Measurements from ENCODE around the gene HIF3A.

DNA sequence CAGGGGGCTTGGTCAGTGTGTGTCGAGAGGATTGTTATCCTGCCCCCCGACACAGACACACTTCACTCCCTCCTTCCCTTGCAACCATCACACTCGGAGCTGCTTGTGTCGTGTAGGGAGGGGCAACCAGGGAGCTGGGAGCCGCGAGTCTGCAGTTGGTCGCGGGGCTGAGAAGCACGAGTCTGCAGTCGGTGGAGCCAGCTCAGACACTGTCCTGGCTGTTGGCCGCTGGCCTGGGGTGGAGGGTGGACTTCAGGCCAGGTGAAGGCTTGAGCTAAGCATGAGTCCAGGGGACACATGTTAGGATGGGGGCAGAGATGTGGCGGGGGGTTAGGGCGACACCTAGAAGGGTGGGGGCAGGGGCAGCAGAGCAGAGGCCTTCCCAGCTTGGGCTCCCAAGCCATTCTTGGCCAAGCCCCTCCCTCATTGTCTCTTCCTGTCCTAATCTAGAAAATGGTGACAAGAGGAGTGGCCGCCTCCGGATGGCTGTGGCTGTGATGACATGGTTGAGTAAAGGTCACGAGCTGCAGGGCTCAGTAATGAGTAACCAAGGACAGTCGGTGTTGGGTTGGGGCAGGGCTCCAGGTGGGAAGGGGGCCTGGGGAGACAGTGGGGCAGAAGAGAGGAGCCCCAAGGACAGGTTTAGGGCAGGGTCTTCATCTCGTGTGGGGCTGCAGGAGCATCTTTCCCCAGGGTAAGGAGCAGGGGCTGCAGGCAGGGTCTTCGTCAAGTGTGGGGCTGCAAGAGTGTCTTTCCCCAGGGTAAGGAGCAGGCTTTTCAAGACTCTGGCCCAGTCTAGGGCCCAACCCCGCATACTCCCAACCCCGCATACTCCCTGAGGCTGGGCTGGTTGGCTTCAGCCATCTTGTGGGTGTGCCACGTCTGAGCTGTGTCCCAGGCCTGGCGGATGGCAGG, 58.6 kb downstream of the HIF3A start:
- TF ChIP-seq CTCF (IDR thresholded peaks at IDR 0.05) (no peak), POLR2A (IDR thresholded peaks at IDR 0.05) (no peak)
